Kidney (tissue), 14 donors: ENCODE measurements around the gene GCK. TPM values are rescaled to one million over a fixed set of nuclear protein-coding genes. Genes with fewer than 3 reads are reported as not detected.

Experiments
- DNase-seq, 5 donors: peaks; one replicate each; pipeline ENCODE4 v3.0.0-alpha.2; 2013 to 2020
- FAIRE-seq: peaks from 2 replicates; lab custom pipeline; 2012; peaks lifted over from hg19 to GRCh38; lab: Jason Lieb, UNC
- H3K27ac ChIP-seq, 2 donors: one replicate each; pipeline ENCODE4 v1.7.0; 2013; ENCODE audit warnings: low read depth in 2 of 2, low read length in 2 of 2, inconsistent platforms in 1 of 2
- H3K27me3 ChIP-seq: one replicate; pipeline ENCODE4 v1.7.1; 2013; ENCODE audit warnings: low read length, inconsistent platforms; ENCODE audit not compliant: control insufficient read depth, insufficient read depth
- H3K36me3 ChIP-seq, 3 donors: one replicate each; pipeline versions ENCODE4 v1.7.0 to v1.7.1; 2013; ENCODE audit warnings: low read length in 3 of 3, control low read depth in 1 of 3, inconsistent platforms in 1 of 3; ENCODE audit not compliant: insufficient read depth in 3 of 3, control insufficient read depth in 2 of 3
- H3K4me1 ChIP-seq, 3 donors: one replicate each; pipeline versions ENCODE4 v1.7.0 to v1.7.1; 2013; ENCODE audit warnings: low read length in 3 of 3, inconsistent platforms in 1 of 3, low read depth in 1 of 3; ENCODE audit not compliant: control insufficient read depth in 2 of 3, insufficient read depth in 2 of 3
- H3K4me3 ChIP-seq, 3 donors: one replicate each; pipeline versions ENCODE4 v1.7.0 to v1.8.1; 2013; ENCODE audit warnings: low read length in 3 of 3, control low read depth in 1 of 3, inconsistent platforms in 1 of 3
- H3K9ac ChIP-seq, 3 donors: one replicate each; pipeline versions ENCODE4 v1.7.0 to v1.7.1; 2013; ENCODE audit warnings: low read length in 3 of 3, control low read depth in 1 of 3, inconsistent platforms in 1 of 3
- H3K9me3 ChIP-seq, 3 donors: one replicate each; pipeline versions ENCODE4 v1.7.0 to v1.7.1; 2013; ENCODE audit warnings: low read length in 3 of 3, control low read depth in 1 of 3, inconsistent platforms in 1 of 3; ENCODE audit not compliant: control insufficient read depth in 2 of 3, insufficient read depth in 1 of 3
- CTCF ChIP-seq: IDR thresholded peaks from 3 replicates; pipeline ENCODE4 v1.5.1; 2012; ENCODE audit warnings: mild to moderate bottlenecking, moderate library complexity, borderline replicate concordance; ENCODE audit not compliant: insufficient read depth; ENCODE audit errors: extremely low read depth
- intact Hi-C: fragments of 100-400 bp; cut with DNase I; formaldehyde crosslinking; loops from one replicate; pipeline ENCODE4 v1.11.1; 2022
- polyA plus RNA-seq: library from polyadenylated mRNA; stranded (reverse); fragments of 350-450 nt; fragmentation: Illumina TruSeq; extraction: RNeasy Lipid Tissue Mini Kit (QIAGEN cat#74804); gene quantifications from one replicate; pipeline ENCODE4 v1.2.3, GENCODE V29; 2014; ENCODE audit warnings: low read depth, low replicate concordance; ENCODE audit not compliant: insufficient read depth
- total RNA-seq: library from RNA; stranded (reverse); fragmentation: NEBNext Ultra II Directional; extraction: Animal tissue kit (Norgen Biotek cat#: 25700); gene quantifications from one replicate; pipeline ENCODE4 v1.2.1, GENCODE V29; 2021
- donor health status: control.
- donor health status: control.
- donor health status: control.
- donor health status: control.
- donor health status: control.
- donor health status: DM: yes; HTN: yes; CAD: no.
- donor health status: Normal renal cell carcinoma (clear cell type).

GCK gene
- total and polyA plus RNA-seq, 2 donors from 2014 or later: 0.25 to 1.0 TPM

- no peak overlapping the region for H3K4me3 ChIP-seq
- no peak for FAIRE-seq
- H3K9ac ChIP-seq: no peak overlapping the region
- TF ChIP-seq CTCF: no peak
- H3K9me3 ChIP-seq: no peaks in the 10 kb centered on the region
- no peak overlapping the region for H3K27ac ChIP-seq
- DNase-seq: peak in 1 of 5 donors; percentile 65
- intact Hi-C loops: no loop called here
- no peaks in the 10 kb centered on the region for H3K4me1 ChIP-seq
- H3K27me3 ChIP-seq: no peaks in the 10 kb centered on the region
- H3K36me3 ChIP-seq: peaks cover 0 to 5% (median 0%) of the 10 kb centered on the region in 3 donors
Observed at GRCh38 chr7:44114586-44115310, 74.5 kb downstream of the GCK start.

- no peaks in the 10 kb centered on the region for H3K9me3 ChIP-seq
- no peak for DNase-seq
- no peak for FAIRE-seq
- no peaks in the 10 kb centered on the region for H3K27me3 ChIP-seq
- no peak overlapping the region for H3K27ac ChIP-seq
- no peak overlapping the region for H3K4me3 ChIP-seq
- no peak for TF ChIP-seq CTCF
- intact Hi-C loops: no loop called here
- no peak overlapping the region for H3K9ac ChIP-seq
- H3K4me1 ChIP-seq: no peaks in the 10 kb centered on the region
- H3K36me3 ChIP-seq: peaks cover 0 to 3% (median 0%) of the 10 kb centered on the region in 3 donors
Observed at GRCh38 chr7:44113764-44114354, 75.4 kb downstream of the GCK start.

GRCh38 chr7:44112997-44113763 lies 76.1 kb downstream of the GCK start:
- no peak overlapping the region for H3K4me3 ChIP-seq
- no peaks in the 10 kb centered on the region for H3K27me3 ChIP-seq
- no peak overlapping the region for H3K9ac ChIP-seq
- H3K4me1 ChIP-seq: no peaks in the 10 kb centered on the region
- DNase-seq: peak in 1 of 5 donors; percentile 62
- no peak overlapping the region for H3K27ac ChIP-seq
- no peaks in the 10 kb centered on the region for H3K9me3 ChIP-seq
- intact Hi-C loops: no loop called here
- H3K36me3 ChIP-seq: peaks cover 0 to 3% (median 0%) of the 10 kb centered on the region in 3 donors
- no peak for TF ChIP-seq CTCF
- FAIRE-seq: no peak
